ENCODE results near the gene FLAD1.

FLAD1 gene

DNA sequence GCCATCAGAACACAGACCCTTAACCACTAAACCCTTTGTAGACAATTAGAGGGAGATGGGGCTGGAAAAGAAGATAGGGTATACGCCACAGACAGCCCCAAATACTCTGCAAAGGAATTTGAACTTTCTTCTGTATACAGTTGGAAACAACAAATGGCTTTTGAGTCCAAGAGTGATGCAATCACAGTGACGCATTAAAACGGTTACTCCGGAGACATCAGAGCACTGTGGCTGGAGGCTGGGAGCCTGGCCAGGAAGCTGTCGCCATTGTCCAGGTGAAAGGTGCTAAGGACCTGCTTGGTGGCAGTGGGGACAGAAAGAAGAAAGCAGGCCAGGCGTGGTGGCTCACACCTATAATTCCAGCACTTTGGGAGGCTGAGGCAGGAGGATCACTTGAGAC lies 4.2 kb downstream of the FLAD1 start:
- H3K9me3 ChIP-seq (ENCODE audit: insufficient read depth, low read depth, low read length), result no peaks in the 10 kb centered on the region
- H3K4me3 ChIP-seq (ENCODE audit: low read length, poor library complexity, severe bottlenecking), result no peak overlapping the region
- peaks cover 3% of the 10 kb centered on the region; the same call in 1 of the 2 replicates for H3F3A ChIP-seq (ENCODE audit: low read depth)
- peaks cover 43% of the 10 kb centered on the region for H3K79me2 ChIP-seq (ENCODE audit: insufficient read depth, low read length)
- no peak overlapping the region for H3K4me2 ChIP-seq (ENCODE audit: low read depth, low read length, poor library complexity, severe bottlenecking)
- no peak overlapping the region for H3K9ac ChIP-seq (ENCODE audit: low read depth, low read length, poor library complexity, severe bottlenecking)
- peaks cover 12% of the 10 kb centered on the region for H3K4me1 ChIP-seq (ENCODE audit: insufficient read depth, low read length, poor library complexity, severe bottlenecking)
- H3K27me3 ChIP-seq (ENCODE audit: insufficient read depth, low read length, poor library complexity, severe bottlenecking), result no peaks in the 10 kb centered on the region
- no peak overlapping the region for H2AFZ ChIP-seq (ENCODE audit: low read length)
- H3K9me2 ChIP-seq (replicated peaks; ENCODE audit: low read depth, low read length), result no peaks in the 10 kb centered on the region
- TF ChIP-seq, protein P1, sequence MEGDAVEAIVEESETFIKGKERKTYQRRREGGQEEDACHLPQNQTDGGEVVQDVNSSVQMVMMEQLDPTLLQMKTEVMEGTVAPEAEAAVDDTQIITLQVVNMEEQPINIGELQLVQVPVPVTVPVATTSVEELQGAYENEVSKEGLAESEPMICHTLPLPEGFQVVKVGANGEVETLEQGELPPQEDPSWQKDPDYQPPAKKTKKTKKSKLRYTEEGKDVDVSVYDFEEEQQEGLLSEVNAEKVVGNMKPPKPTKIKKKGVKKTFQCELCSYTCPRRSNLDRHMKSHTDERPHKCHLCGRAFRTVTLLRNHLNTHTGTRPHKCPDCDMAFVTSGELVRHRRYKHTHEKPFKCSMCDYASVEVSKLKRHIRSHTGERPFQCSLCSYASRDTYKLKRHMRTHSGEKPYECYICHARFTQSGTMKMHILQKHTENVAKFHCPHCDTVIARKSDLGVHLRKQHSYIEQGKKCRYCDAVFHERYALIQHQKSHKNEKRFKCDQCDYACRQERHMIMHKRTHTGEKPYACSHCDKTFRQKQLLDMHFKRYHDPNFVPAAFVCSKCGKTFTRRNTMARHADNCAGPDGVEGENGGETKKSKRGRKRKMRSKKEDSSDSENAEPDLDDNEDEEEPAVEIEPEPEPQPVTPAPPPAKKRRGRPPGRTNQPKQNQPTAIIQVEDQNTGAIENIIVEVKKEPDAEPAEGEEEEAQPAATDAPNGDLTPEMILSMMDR (conservative IDR thresholded peaks at IDR 0.05; ENCODE audit: low read length), result no peak
- TF ChIP-seq EZH2phosphoT487 (IDR thresholded peaks at IDR 0.05; ENCODE audit: borderline replicate concordance), result no peak
- no peaks in the 10 kb centered on the region for H3K36me3 ChIP-seq (ENCODE audit: insufficient read depth, low read length)
- H4K20me1 ChIP-seq (ENCODE audit: insufficient read depth, low read length, poor library complexity, severe bottlenecking), result peaks cover 2% of the 10 kb centered on the region

- Histone ChIP-seq H4K20me1 (ENCODE audit: insufficient read depth, low read length, poor library complexity, severe bottlenecking) (peaks cover 2% of the 10 kb centered on the region), H2AFZ (ENCODE audit: low read length) (no peak overlapping the region), H3K9me2 (replicated peaks; ENCODE audit: low read depth, low read length) (no peaks in the 10 kb centered on the region), H3K9me3 (ENCODE audit: insufficient read depth, low read depth, low read length) (no peaks in the 10 kb centered on the region), H3K9ac (ENCODE audit: low read depth, low read length, poor library complexity, severe bottlenecking) (no peak overlapping the region), H3K4me3 (ENCODE audit: low read length, poor library complexity, severe bottlenecking) (no peak overlapping the region), H3K4me2 (ENCODE audit: low read depth, low read length, poor library complexity, severe bottlenecking) (no peak overlapping the region), H3K79me2 (ENCODE audit: insufficient read depth, low read length) (peaks cover 38% of the 10 kb centered on the region), H3K36me3 (ENCODE audit: insufficient read depth, low read length) (no peaks in the 10 kb centered on the region), H3F3A (ENCODE audit: low read depth) (no peaks in the 10 kb centered on the region), H3K27me3 (ENCODE audit: insufficient read depth, low read length, poor library complexity, severe bottlenecking) (no peaks in the 10 kb centered on the region), H3K4me1 (ENCODE audit: insufficient read depth, low read length, poor library complexity, severe bottlenecking) (peaks cover 11% of the 10 kb centered on the region)
- TF ChIP-seq, protein P1 (conservative IDR thresholded peaks at IDR 0.05; ENCODE audit: low read length), result peak; percentile 56
- TF ChIP-seq EZH2phosphoT487 (IDR thresholded peaks at IDR 0.05; ENCODE audit: borderline replicate concordance), result no peak
Measured at GRCh38 chr1:154988058-154988954, 5.2 kb downstream of the FLAD1 start.

GRCh38 chr1:154989195-154989860 lies 6.2 kb downstream of the FLAD1 start:
- no peaks in the 10 kb centered on the region for H3K9me2 ChIP-seq (replicated peaks; ENCODE audit: low read depth, low read length)
- no peaks in the 10 kb centered on the region for H3K36me3 ChIP-seq (ENCODE audit: insufficient read depth, low read length)
- H3F3A ChIP-seq (ENCODE audit: low read depth), result no peaks in the 10 kb centered on the region
- peaks cover 10% of the 10 kb centered on the region for H3K4me1 ChIP-seq (ENCODE audit: insufficient read depth, low read length, poor library complexity, severe bottlenecking)
- H2AFZ ChIP-seq (ENCODE audit: low read length), result no peak overlapping the region
- H3K9ac ChIP-seq (ENCODE audit: low read depth, low read length, poor library complexity, severe bottlenecking), result no peak overlapping the region
- peaks cover 2% of the 10 kb centered on the region for H4K20me1 ChIP-seq (ENCODE audit: insufficient read depth, low read length, poor library complexity, severe bottlenecking)
- no peaks in the 10 kb centered on the region for H3K9me3 ChIP-seq (ENCODE audit: insufficient read depth, low read depth, low read length)
- TF ChIP-seq, protein P1 (conservative IDR thresholded peaks at IDR 0.05; ENCODE audit: low read length), result no peak
- TF ChIP-seq EZH2phosphoT487 (IDR thresholded peaks at IDR 0.05; ENCODE audit: borderline replicate concordance), result no peak
- no peaks in the 10 kb centered on the region for H3K27me3 ChIP-seq (ENCODE audit: insufficient read depth, low read length, poor library complexity, severe bottlenecking)
- no peak overlapping the region for H3K4me3 ChIP-seq (ENCODE audit: low read length, poor library complexity, severe bottlenecking)
- H3K4me2 ChIP-seq (ENCODE audit: low read depth, low read length, poor library complexity, severe bottlenecking), result no peak overlapping the region
- H3K79me2 ChIP-seq (ENCODE audit: insufficient read depth, low read length), result peaks cover 28% of the 10 kb centered on the region; the same call in 1 of the 2 replicates
